AG09309 (cell line): ENCODE results near the gene HTRA1.
A peak's percentile ranks its signal among the peaks of the same experiment; 100 is the strongest.

Experiments
- DNase-seq: peaks from one replicate; pipeline ENCODE4 v3.0.0-alpha.2; 2010; ENCODE audit warnings: low read depth
- H3K4me3 ChIP-seq: 2 replicates; pipeline ENCODE4 v1.5.1; 2011; ENCODE audit warnings: mild to moderate bottlenecking, low read depth, low read length, moderate library complexity; ENCODE audit not compliant: control insufficient read depth
- TF ChIP-seq, protein P1 (sequence below): IDR thresholded peaks from 2 replicates; pipeline ENCODE4 v1.5.1; 2011; ENCODE audit warnings: mild to moderate bottlenecking, low read depth, low read length, inconsistent platforms; ENCODE audit not compliant: insufficient read depth, control insufficient read depth; ENCODE audit errors: missing control alignments

Gene HTRA1

DNA sequence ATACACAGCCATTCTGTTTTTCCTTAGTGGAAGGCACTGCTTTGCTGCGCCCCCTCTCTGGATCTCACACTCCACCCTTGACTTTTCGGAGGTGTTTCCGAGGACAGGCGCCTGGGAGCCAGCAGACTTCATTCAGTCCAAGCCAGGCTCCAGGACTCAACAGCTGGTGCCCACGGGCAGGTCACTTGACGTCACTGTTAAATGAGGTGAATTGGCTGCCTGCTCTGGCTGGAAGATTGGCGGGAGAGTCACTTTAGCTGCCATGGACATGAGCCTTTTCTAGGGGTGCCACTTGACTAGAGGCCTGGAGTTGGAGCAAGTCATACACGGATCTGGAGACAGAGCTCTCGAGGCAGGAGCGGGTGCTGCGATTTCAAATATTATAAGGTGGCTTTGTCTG, 3.2 kb downstream of the HTRA1 start:
- no peak for DNase-seq
- TF ChIP-seq, protein P1, sequence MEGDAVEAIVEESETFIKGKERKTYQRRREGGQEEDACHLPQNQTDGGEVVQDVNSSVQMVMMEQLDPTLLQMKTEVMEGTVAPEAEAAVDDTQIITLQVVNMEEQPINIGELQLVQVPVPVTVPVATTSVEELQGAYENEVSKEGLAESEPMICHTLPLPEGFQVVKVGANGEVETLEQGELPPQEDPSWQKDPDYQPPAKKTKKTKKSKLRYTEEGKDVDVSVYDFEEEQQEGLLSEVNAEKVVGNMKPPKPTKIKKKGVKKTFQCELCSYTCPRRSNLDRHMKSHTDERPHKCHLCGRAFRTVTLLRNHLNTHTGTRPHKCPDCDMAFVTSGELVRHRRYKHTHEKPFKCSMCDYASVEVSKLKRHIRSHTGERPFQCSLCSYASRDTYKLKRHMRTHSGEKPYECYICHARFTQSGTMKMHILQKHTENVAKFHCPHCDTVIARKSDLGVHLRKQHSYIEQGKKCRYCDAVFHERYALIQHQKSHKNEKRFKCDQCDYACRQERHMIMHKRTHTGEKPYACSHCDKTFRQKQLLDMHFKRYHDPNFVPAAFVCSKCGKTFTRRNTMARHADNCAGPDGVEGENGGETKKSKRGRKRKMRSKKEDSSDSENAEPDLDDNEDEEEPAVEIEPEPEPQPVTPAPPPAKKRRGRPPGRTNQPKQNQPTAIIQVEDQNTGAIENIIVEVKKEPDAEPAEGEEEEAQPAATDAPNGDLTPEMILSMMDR = no peak
- H3K4me3 ChIP-seq = no peak overlapping the region

DNA sequence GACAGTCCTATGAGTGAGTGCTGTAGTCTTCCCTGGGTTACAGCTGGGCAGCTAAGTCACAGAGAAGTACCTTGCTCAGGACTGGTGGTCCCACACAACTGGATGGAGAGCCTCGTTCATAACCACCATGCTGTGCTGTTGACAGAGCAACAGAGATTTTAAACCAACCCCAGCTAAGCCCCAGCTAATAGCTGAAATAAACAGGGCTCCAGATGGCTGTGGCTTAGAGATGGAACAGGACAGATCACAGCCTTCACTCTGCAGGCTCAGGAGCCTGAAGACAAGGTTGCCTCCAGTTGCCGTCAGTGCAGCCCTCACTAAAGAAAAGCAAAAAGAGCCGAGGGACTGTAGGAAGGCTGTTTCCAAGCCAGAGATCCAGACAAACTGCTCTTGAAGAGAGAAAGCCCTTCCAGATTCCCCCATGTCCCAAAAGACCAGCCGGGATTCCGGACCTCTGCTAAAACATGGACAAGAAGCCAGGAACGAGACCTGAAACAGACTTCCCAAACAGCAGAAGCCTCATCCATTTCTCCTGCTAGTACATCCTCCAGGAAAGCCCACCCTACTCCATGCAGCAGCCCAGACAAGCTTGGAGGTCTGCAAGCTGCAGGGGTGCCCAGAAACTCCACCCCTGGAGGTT, 4.2 kb downstream of the HTRA1 start:
- DNase-seq = no peak
- TF ChIP-seq, protein P1 = no peak

DNA sequence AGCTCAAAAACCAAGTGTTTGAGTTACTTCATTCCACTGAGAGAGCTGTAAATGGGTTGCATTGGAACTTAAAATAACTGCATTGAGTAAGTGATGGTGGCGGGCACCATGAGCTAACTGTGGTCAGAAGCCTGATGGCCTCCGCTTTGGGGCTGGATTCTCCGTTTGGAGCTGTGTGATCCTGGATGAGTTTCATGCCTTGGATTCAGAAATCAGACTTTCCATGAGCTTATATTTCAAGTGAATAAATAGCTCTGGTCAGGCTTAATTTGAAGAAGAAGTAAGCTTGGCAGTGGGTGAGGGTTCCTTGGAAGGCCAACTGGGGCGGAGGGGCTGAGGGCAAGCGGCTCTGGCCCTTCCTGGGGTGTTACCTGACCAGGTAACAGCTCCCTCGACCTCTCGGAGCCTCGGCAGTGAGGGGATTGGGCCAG, 5.6 kb downstream of the HTRA1 start:
- no peak for DNase-seq
- TF ChIP-seq, protein P1 = peak; percentile 1
- no peak overlapping the region for H3K4me3 ChIP-seq

More for the DNA sequence above, 4.2 kb downstream of the HTRA1 start:
- no peak overlapping the region for H3K4me3 ChIP-seq

DNA sequence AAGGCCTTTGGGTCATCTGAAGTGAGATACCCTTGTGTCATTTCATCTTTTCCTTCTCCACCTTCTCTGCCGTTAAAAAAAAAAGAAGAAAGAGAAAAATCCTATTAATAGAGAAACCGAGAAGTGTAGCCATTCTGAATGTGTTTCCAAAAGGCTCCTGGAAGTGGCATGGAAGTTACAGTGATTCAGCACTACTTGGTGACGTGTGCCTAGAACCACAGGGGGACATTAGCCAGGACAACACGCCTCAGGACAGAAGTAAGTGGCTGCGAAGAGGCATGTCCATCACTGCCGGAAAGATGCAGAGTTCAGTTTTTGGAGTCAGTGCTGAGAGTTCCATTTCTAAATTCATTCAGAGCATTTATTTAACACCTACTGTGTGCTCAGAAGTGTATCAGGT, 6.3 kb downstream of the HTRA1 start:
- no peak for DNase-seq
- TF ChIP-seq, protein P1 = no peak
- no peak overlapping the region for H3K4me3 ChIP-seq

DNA sequence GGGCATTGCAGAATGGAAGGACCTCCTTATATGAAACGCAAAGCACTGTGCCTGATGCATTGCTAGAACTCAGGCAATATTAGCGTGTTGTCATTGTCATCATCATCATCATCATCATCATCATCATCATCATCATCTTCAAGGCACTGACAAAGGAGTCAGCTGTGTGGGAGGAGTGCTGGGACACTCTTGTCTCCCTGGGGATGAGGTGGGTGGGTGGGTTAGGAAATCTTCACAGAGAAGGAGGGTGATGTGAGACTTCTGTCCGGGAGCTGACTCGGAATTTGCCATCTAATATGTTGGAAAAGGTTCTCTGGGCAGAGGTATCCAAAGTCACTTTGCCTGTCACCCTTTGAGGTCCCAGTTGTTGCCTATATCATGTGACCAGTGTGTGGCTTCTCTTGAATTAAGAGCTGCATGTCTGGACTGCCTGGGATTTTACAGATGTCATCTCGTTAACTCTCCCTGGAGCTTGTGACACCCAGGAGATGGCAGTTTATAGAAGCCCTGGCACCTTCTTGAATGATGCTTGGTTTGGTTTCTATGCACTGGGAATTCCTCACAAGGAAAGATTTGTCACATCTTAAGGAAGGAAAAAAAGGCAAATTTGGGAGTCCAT, 7.1 kb downstream of the HTRA1 start:
- no peak for DNase-seq
- TF ChIP-seq, protein P1 = no peak
- no peak overlapping the region for H3K4me3 ChIP-seq

DNA sequence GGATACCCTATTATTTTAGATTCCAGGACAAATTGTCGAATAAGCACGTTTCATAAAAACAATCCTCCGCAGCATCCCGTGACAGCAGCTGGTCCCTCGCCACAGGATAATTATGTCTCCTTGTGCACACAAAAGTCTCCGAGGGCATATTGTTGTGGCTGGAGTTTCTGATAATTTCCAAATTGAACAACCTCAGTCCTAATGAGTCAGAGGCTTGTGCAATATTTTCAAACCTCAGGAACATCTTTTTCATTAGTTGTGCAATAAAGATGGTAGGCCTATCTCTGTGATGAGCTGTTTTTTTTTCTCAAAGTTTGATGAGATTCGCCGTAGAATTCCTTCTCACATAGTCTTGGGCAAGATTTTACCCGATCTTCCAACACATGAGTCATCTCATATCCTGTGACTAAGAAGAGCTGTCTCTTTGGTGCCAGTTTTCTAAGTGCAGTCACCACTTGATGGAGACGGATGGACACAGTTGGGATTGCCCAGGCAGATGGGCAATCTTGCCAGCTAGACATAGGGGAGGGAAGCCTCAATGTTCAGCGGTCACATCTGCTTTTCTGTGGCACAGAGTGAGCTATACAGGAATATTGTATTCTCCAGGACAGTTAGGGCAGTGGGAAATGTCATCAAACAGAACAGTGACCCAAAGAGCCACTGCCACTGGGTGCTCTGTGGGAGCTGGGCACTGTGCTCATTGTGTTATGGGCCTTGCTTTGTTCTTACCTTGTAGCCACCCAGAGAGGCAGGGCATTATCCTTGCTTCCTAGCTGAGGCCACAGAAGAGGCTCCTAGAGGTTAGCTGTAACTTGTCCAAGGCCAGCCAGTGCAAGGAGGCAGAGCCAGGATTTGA, 7.8 kb downstream of the HTRA1 start:
- TF ChIP-seq, protein P1 = no peak
- H3K4me3 ChIP-seq = no peak overlapping the region
- DNase-seq = peak; percentile 98
